ENCODE data around the gene OSBP2.

GRCh38 chr22:30751529-30751928 is 56.9 kb downstream of the OSBP2 start:
- TF ChIP-seq CTCF (conservative IDR thresholded peaks at IDR 0.05; ENCODE audit: low read depth in 2 of 2) (no peak), CREB1 (CRISPR knock-in tag; IDR thresholded peaks at IDR 0.05; ENCODE audit: low read depth) (no peak), ETS1 (IDR thresholded peaks at IDR 0.05) (no peak), EZH2phosphoT487 (IDR thresholded peaks at IDR 0.05; ENCODE audit: unreplicated experiment) (no peak), POLR2AphosphoS5 (IDR thresholded peaks at IDR 0.05; ENCODE audit: low read depth) (no peak), EZH2 (IDR thresholded peaks at IDR 0.05; ENCODE audit: low read depth, unreplicated experiment) (no peak), JUNB (IDR thresholded peaks at IDR 0.05; ENCODE audit: unreplicated experiment) (no peak), ZNF331 (CRISPR knock-in tag; IDR thresholded peaks at IDR 0.05; ENCODE audit: low read depth) (no peak), NANOG (IDR thresholded peaks at IDR 0.05; ENCODE audit: borderline replicate concordance) (no peak)
- TF ChIP-seq, protein P1, sequence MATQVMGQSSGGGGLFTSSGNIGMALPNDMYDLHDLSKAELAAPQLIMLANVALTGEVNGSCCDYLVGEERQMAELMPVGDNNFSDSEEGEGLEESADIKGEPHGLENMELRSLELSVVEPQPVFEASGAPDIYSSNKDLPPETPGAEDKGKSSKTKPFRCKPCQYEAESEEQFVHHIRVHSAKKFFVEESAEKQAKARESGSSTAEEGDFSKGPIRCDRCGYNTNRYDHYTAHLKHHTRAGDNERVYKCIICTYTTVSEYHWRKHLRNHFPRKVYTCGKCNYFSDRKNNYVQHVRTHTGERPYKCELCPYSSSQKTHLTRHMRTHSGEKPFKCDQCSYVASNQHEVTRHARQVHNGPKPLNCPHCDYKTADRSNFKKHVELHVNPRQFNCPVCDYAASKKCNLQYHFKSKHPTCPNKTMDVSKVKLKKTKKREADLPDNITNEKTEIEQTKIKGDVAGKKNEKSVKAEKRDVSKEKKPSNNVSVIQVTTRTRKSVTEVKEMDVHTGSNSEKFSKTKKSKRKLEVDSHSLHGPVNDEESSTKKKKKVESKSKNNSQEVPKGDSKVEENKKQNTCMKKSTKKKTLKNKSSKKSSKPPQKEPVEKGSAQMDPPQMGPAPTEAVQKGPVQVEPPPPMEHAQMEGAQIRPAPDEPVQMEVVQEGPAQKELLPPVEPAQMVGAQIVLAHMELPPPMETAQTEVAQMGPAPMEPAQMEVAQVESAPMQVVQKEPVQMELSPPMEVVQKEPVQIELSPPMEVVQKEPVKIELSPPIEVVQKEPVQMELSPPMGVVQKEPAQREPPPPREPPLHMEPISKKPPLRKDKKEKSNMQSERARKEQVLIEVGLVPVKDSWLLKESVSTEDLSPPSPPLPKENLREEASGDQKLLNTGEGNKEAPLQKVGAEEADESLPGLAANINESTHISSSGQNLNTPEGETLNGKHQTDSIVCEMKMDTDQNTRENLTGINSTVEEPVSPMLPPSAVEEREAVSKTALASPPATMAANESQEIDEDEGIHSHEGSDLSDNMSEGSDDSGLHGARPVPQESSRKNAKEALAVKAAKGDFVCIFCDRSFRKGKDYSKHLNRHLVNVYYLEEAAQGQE (IDR thresholded peaks at IDR 0.05; ENCODE audit: unreplicated experiment) = no peak
